Ovary (tissue), 3 donors: ENCODE results near the gene MCM8.

Source experiments
- CTCF ChIP-seq, 3 donors: fragments of 450-650 bp in 2 of 3; fragments of 200-600 bp in 1 of 3; IDR thresholded peaks; one replicate each; pipeline versions ENCODE4 v1.5.1 to v1.8.0; 2016 to 2022; ENCODE audit warnings: antibody characterized with exemption in 3 of 3, mild to moderate bottlenecking in 1 of 3
- POLR2A ChIP-seq: fragments of 450-650 bp; IDR thresholded peaks from one replicate; pipeline ENCODE4 v1.6.1; 2017; ENCODE audit warnings: antibody characterized with exemption, mild to moderate bottlenecking, moderate library complexity
- donor health status: DM: no; HTN: no; CAD: no.

DNA sequence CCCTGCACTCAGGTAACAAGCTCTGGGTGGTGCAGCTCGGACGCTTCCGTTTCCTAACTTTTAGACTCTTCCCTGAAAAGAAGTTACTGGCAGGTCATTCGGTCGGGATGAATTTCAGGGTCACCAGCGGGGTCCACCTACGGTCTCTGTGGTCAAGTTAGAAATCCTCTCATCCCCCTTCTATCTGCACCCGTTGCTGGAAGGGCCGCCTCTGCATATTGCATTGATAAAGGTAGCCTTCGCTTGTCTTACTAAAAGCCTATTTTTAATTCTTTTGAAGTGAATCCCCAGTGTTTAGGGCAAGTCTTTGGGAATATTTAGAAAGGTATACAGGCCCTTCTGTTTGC lies 56.1 kb downstream of the MCM8 start:
- TF ChIP-seq POLR2A: no peak
- no peak for TF ChIP-seq CTCF (IDR thresholded peaks at IDR 0.05)
